ENCODE results near the gene FAM156A.

DNA sequence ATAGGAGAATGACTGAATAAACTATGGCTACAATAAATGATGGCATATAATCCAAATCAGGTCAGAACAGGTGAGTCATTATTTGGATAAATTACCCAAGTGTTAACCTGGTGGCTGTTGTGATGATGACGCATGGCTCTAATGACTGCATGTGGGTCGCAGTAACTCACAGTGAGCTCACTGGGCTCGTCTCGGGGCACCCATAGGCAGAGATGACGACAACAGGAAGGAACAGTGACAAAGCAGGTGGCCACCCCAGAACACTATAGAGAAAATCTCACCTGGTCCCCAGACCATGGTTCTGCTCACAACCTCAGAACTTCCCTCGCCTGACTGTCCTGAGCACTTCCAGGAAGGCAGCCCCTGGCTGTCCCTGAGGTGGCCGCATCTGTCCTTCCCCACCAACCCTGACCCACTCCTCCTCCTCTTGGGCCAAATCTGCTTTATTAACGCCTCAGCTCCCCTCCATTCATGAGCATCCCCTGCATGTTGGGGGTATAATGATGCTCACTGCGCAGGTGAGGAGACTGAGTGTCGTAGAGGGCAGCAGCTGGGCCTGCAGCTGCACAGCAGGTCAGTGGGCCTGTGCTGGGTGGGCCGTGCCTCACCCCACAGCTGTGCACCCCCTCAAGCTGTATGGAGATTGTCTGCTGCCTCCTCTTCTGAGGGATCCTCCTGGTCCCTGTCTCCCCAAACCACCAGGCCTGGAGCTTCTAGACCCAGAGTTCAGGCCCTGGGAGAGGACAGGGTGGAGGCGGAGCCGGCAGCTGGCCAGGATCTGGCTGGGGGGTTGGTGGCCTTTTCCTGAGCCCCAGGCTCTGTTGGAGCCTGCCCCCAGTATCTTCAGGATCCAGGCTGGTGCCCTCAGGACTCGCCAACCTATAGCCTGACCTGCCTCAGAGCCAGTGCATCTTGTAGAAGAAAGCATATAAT lies 30.9 kb upstream of the FAM156A start:
- TF ChIP-seq, protein P1, sequence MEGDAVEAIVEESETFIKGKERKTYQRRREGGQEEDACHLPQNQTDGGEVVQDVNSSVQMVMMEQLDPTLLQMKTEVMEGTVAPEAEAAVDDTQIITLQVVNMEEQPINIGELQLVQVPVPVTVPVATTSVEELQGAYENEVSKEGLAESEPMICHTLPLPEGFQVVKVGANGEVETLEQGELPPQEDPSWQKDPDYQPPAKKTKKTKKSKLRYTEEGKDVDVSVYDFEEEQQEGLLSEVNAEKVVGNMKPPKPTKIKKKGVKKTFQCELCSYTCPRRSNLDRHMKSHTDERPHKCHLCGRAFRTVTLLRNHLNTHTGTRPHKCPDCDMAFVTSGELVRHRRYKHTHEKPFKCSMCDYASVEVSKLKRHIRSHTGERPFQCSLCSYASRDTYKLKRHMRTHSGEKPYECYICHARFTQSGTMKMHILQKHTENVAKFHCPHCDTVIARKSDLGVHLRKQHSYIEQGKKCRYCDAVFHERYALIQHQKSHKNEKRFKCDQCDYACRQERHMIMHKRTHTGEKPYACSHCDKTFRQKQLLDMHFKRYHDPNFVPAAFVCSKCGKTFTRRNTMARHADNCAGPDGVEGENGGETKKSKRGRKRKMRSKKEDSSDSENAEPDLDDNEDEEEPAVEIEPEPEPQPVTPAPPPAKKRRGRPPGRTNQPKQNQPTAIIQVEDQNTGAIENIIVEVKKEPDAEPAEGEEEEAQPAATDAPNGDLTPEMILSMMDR (IDR thresholded peaks at IDR 0.05): no peak
- TF ChIP-seq POLR2A (IDR thresholded peaks at IDR 0.05): no peak

Data from tibial nerve (tissue), 3 donors.